ENCODE results near the gene MCM7.

The MCM7 gene

GRCh38 chr7:100064162-100064561, 37.0 kb downstream of the MCM7 start:
- Mint-ChIP-seq H3K36me3 (ENCODE audit: insufficient read depth) (peaks cover 30% of the 10 kb centered on the region), H3K4me1 (ENCODE audit: low read depth in 2 of 2) (peaks cover 0 to 1% of the 10 kb centered on the region in 2 donors), H3K27me3 (no peaks in the 10 kb centered on the region), H3K9me3 (no peaks in the 10 kb centered on the region), H3K27ac (no peak overlapping the region), H3K4me3 (no peak overlapping the region)
- no peak for ATAC-seq (replicated peaks)
- DNase-seq: no peak

- peaks cover 0 to 1% of the 10 kb centered on the region in 2 donors for H3K4me1 Mint-ChIP-seq (ENCODE audit: low read depth in 2 of 2)
- H3K27me3 Mint-ChIP-seq: no peaks in the 10 kb centered on the region
- ATAC-seq (replicated peaks): no peak
- DNase-seq: no peak
- H3K9me3 Mint-ChIP-seq: no peaks in the 10 kb centered on the region
- no peak overlapping the region for H3K4me3 Mint-ChIP-seq
- peaks cover 34% of the 10 kb centered on the region for H3K36me3 Mint-ChIP-seq (ENCODE audit: insufficient read depth)
- H3K27ac Mint-ChIP-seq: no peak overlapping the region
These were observed 37.8 kb downstream of the MCM7 start for GRCh38 chr7:100063376-100063775.

- H3K27ac Mint-ChIP-seq: peak overlapping the region in 1 of 2 donors; percentile 75
- ATAC-seq (replicated peaks) (no peak), DNase-seq (no peak)
- H3K4me1 Mint-ChIP-seq (ENCODE audit: low read depth in 2 of 2): peaks cover 0 to 1% of the 10 kb centered on the region in 2 donors
- H3K27me3 Mint-ChIP-seq: no peaks in the 10 kb centered on the region
- H3K4me3 Mint-ChIP-seq: no peak overlapping the region
- no peaks in the 10 kb centered on the region for H3K9me3 Mint-ChIP-seq
- H3K36me3 Mint-ChIP-seq (ENCODE audit: insufficient read depth): peaks cover 44% of the 10 kb centered on the region
These were observed 39.5 kb downstream of the MCM7 start for GRCh38 chr7:100061518-100062193.

- DNase-seq (no peak), ATAC-seq (replicated peaks) (no peak)
- no peaks in the 10 kb centered on the region for H3K9me3 Mint-ChIP-seq
- peaks cover 0 to 1% of the 10 kb centered on the region in 2 donors for H3K4me1 Mint-ChIP-seq (ENCODE audit: low read depth in 2 of 2)
- H3K4me3 Mint-ChIP-seq: no peak overlapping the region
- H3K36me3 Mint-ChIP-seq (ENCODE audit: insufficient read depth): peaks cover 41% of the 10 kb centered on the region
- H3K27ac Mint-ChIP-seq: peak overlapping the region in 1 of 2 donors; percentile 58
- no peaks in the 10 kb centered on the region for H3K27me3 Mint-ChIP-seq
These were observed 41.9 kb downstream of the MCM7 start for GRCh38 chr7:100059251-100059739.

- H3K4me3 Mint-ChIP-seq: no peak overlapping the region
- H3K4me1 Mint-ChIP-seq (ENCODE audit: low read depth in 2 of 2): no peaks in the 10 kb centered on the region
- H3K9me3 Mint-ChIP-seq: no peaks in the 10 kb centered on the region
- no peak overlapping the region for H3K27ac Mint-ChIP-seq
- DNase-seq (no peak), ATAC-seq (replicated peaks) (no peak)
- peaks cover 24% of the 10 kb centered on the region for H3K36me3 Mint-ChIP-seq (ENCODE audit: insufficient read depth)
- H3K27me3 Mint-ChIP-seq: no peaks in the 10 kb centered on the region
These were observed 44.2 kb downstream of the MCM7 start for GRCh38 chr7:100057006-100057405.

GRCh38 chr7:100053215-100053614, 48.0 kb downstream of the MCM7 start:
- peak in 1 of 3 experiments; percentile 20 for DNase-seq
- Mint-ChIP-seq H3K27ac (no peak overlapping the region), H3K36me3 (ENCODE audit: insufficient read depth) (peaks cover 28% of the 10 kb centered on the region), H3K4me1 (ENCODE audit: low read depth in 2 of 2) (peaks cover 7% of the 10 kb centered on the region in 2 donors), H3K27me3 (no peaks in the 10 kb centered on the region), H3K4me3 (no peak overlapping the region), H3K9me3 (no peaks in the 10 kb centered on the region)
- ATAC-seq (replicated peaks): no peak

- Mint-ChIP-seq H3K4me1 (ENCODE audit: low read depth in 2 of 2) (peaks cover 7% of the 10 kb centered on the region in 2 donors), H3K27ac (peak overlapping the region in 1 of 2 donors; percentile 51), H3K36me3 (ENCODE audit: insufficient read depth) (peaks cover 20% of the 10 kb centered on the region), H3K9me3 (no peaks in the 10 kb centered on the region), H3K27me3 (no peaks in the 10 kb centered on the region), H3K4me3 (peak overlapping the region; percentile 14 to 20)
- no peak for ATAC-seq (replicated peaks)
- DNase-seq: no peak
These were observed 49.6 kb downstream of the MCM7 start for GRCh38 chr7:100051611-100052010.

GRCh38 chr7:100049441-100050291, 51.5 kb downstream of the MCM7 start, which contains the start of gene ZSCAN21:
Gene ZSCAN21, plus strand, starts transcription at chr7:100049774. Its CDS starts 7,233 bp downstream, at chr7:100057007.
- H3K27ac Mint-ChIP-seq: peak within 1 kb of the TSS; percentile 95 to 96
- no peaks in the 10 kb centered on the region for H3K9me3 Mint-ChIP-seq
- DNase-seq (peak; percentile 73 to 80 (median 77)), ATAC-seq (replicated peaks) (peak; percentile 94)
- peak within 1 kb of the TSS; percentile 90 to 91 for H3K4me3 Mint-ChIP-seq
- H3K36me3 Mint-ChIP-seq (ENCODE audit: insufficient read depth): peaks cover 20% of the 10 kb centered on the region
- no peaks in the 10 kb centered on the region for H3K27me3 Mint-ChIP-seq
- H3K4me1 Mint-ChIP-seq (ENCODE audit: low read depth in 2 of 2): peaks cover 7% of the 10 kb centered on the region in 2 donors

- peak overlapping the region; percentile 95 to 96 for H3K27ac Mint-ChIP-seq
- no peak for DNase-seq
These were observed 52.5 kb downstream of the MCM7 start for GRCh38 chr7:100048680-100049079.

GRCh38 chr7:100044718-100045117, 56.5 kb downstream of the MCM7 start:
- DNase-seq (no peak), ATAC-seq (replicated peaks) (no peak)
- peaks cover 8% of the 10 kb centered on the region for H3K36me3 Mint-ChIP-seq (ENCODE audit: insufficient read depth)
- H3K27ac Mint-ChIP-seq: no peak overlapping the region
- H3K4me1 Mint-ChIP-seq (ENCODE audit: low read depth in 2 of 2): peaks cover 0 to 4% of the 10 kb centered on the region in 2 donors
- no peaks in the 10 kb centered on the region for H3K9me3 Mint-ChIP-seq
- H3K27me3 Mint-ChIP-seq: no peaks in the 10 kb centered on the region
- no peak overlapping the region for H3K4me3 Mint-ChIP-seq

More at GRCh38 chr7:100048680-100049079, 52.5 kb downstream of the MCM7 start:
- Mint-ChIP-seq H3K36me3 (ENCODE audit: insufficient read depth) (peaks cover 20% of the 10 kb centered on the region), H3K9me3 (no peaks in the 10 kb centered on the region), H3K4me3 (peak overlapping the region; percentile 34 to 91), H3K27me3 (no peaks in the 10 kb centered on the region), H3K4me1 (ENCODE audit: low read depth in 2 of 2) (peaks cover 7% of the 10 kb centered on the region in 2 donors)
- ATAC-seq (replicated peaks): no peak
